ENCODE results near the gene GPR68. TPM values are rescaled to one million over a fixed set of nuclear protein-coding genes. Genes with fewer than 3 reads are reported as not detected.

Gene GPR68
- 1.7 TPM for total RNA-seq

GRCh38 chr14:91244501-91244901 lies at the start of gene GPR68:
GPR68 (minus strand) TSS chr14:91244704; CDS start chr14:91235050, 9,654 bp downstream.
- no peaks in the 10 kb centered on the region for H3K9me3 ChIP-seq (ENCODE audit: low read depth, low read length)
- peaks cover 82% of the 10 kb centered on the region for H3K4me1 ChIP-seq (ENCODE audit: insufficient read depth, low read length)
- H3K4me3 ChIP-seq (ENCODE audit: low read length): peak within 1 kb of the TSS; percentile 20
- no peaks in the 10 kb centered on the region for H3K27me3 ChIP-seq (ENCODE audit: insufficient read depth, low read length)

- H3K4me3 ChIP-seq (ENCODE audit: low read length): no peak overlapping the region
- no peaks in the 10 kb centered on the region for H3K27me3 ChIP-seq (ENCODE audit: insufficient read depth, low read length)
- no peaks in the 10 kb centered on the region for H3K9me3 ChIP-seq (ENCODE audit: low read depth, low read length)
- H3K4me1 ChIP-seq (ENCODE audit: insufficient read depth, low read length): no peaks in the 10 kb centered on the region
Measured at GRCh38 chr14:91294153-91294552, 49.6 kb upstream of the GPR68 start.

- Histone ChIP-seq H3K9me3 (ENCODE audit: low read depth, low read length) (no peaks in the 10 kb centered on the region), H3K4me3 (ENCODE audit: low read length) (no peak overlapping the region), H3K4me1 (ENCODE audit: insufficient read depth, low read length) (no peaks in the 10 kb centered on the region), H3K27me3 (ENCODE audit: insufficient read depth, low read length) (no peaks in the 10 kb centered on the region)
Measured at GRCh38 chr14:91293281-91293680, 48.8 kb upstream of the GPR68 start.

GRCh38 chr14:91292491-91292890 lies 48.0 kb upstream of the GPR68 start:
- no peaks in the 10 kb centered on the region for H3K9me3 ChIP-seq (ENCODE audit: low read depth, low read length)
- no peak overlapping the region for H3K4me3 ChIP-seq (ENCODE audit: low read length)
- H3K27me3 ChIP-seq (ENCODE audit: insufficient read depth, low read length): no peaks in the 10 kb centered on the region
- no peaks in the 10 kb centered on the region for H3K4me1 ChIP-seq (ENCODE audit: insufficient read depth, low read length)

- Histone ChIP-seq H3K9me3 (ENCODE audit: low read depth, low read length) (no peaks in the 10 kb centered on the region), H3K4me3 (ENCODE audit: low read length) (no peak overlapping the region), H3K27me3 (ENCODE audit: insufficient read depth, low read length) (no peaks in the 10 kb centered on the region), H3K4me1 (ENCODE audit: insufficient read depth, low read length) (no peaks in the 10 kb centered on the region)
Measured at GRCh38 chr14:91291786-91292405, 47.4 kb upstream of the GPR68 start.

- H3K4me1 ChIP-seq (ENCODE audit: insufficient read depth, low read length): no peaks in the 10 kb centered on the region
- H3K4me3 ChIP-seq (ENCODE audit: low read length): no peak overlapping the region
- no peaks in the 10 kb centered on the region for H3K9me3 ChIP-seq (ENCODE audit: low read depth, low read length)
- no peaks in the 10 kb centered on the region for H3K27me3 ChIP-seq (ENCODE audit: insufficient read depth, low read length)
Measured at GRCh38 chr14:91290986-91291385, 46.5 kb upstream of the GPR68 start.

- H3K4me3 ChIP-seq (ENCODE audit: low read length): no peak overlapping the region
- H3K4me1 ChIP-seq (ENCODE audit: insufficient read depth, low read length): peaks cover 7% of the 10 kb centered on the region
- no peaks in the 10 kb centered on the region for H3K27me3 ChIP-seq (ENCODE audit: insufficient read depth, low read length)
- H3K9me3 ChIP-seq (ENCODE audit: low read depth, low read length): no peaks in the 10 kb centered on the region
Measured at GRCh38 chr14:91289464-91289863, 45.0 kb upstream of the GPR68 start.

GRCh38 chr14:91288876-91289275 lies 44.4 kb upstream of the GPR68 start:
- Histone ChIP-seq H3K4me1 (ENCODE audit: insufficient read depth, low read length) (peaks cover 7% of the 10 kb centered on the region), H3K9me3 (ENCODE audit: low read depth, low read length) (no peaks in the 10 kb centered on the region), H3K27me3 (ENCODE audit: insufficient read depth, low read length) (no peaks in the 10 kb centered on the region), H3K4me3 (ENCODE audit: low read length) (no peak overlapping the region)

- peaks cover 7% of the 10 kb centered on the region for H3K4me1 ChIP-seq (ENCODE audit: insufficient read depth, low read length)
- no peaks in the 10 kb centered on the region for H3K27me3 ChIP-seq (ENCODE audit: insufficient read depth, low read length)
Measured at GRCh38 chr14:91286530-91286937, 42.0 kb upstream of the GPR68 start.

GRCh38 chr14:91284791-91285548 lies 40.5 kb upstream of the GPR68 start:
- Histone ChIP-seq H3K9me3 (ENCODE audit: low read depth, low read length) (no peaks in the 10 kb centered on the region), H3K27me3 (ENCODE audit: insufficient read depth, low read length) (no peaks in the 10 kb centered on the region), H3K4me1 (ENCODE audit: insufficient read depth, low read length) (peaks cover 7% of the 10 kb centered on the region), H3K4me3 (ENCODE audit: low read length) (no peak overlapping the region)

More at GRCh38 chr14:91286530-91286937, 42.0 kb upstream of the GPR68 start:
- Histone ChIP-seq H3K4me3 (ENCODE audit: low read length) (no peak overlapping the region), H3K9me3 (ENCODE audit: low read depth, low read length) (no peaks in the 10 kb centered on the region)

GRCh38 chr14:91284146-91284790 lies 39.8 kb upstream of the GPR68 start:
- no peaks in the 10 kb centered on the region for H3K27me3 ChIP-seq (ENCODE audit: insufficient read depth, low read length)
- H3K4me1 ChIP-seq (ENCODE audit: insufficient read depth, low read length): peaks cover 7% of the 10 kb centered on the region
- H3K9me3 ChIP-seq (ENCODE audit: low read depth, low read length): no peaks in the 10 kb centered on the region
- H3K4me3 ChIP-seq (ENCODE audit: low read length): no peak overlapping the region

- no peaks in the 10 kb centered on the region for H3K9me3 ChIP-seq (ENCODE audit: low read depth, low read length)
- no peaks in the 10 kb centered on the region for H3K27me3 ChIP-seq (ENCODE audit: insufficient read depth, low read length)
- peaks cover 7% of the 10 kb centered on the region for H3K4me1 ChIP-seq (ENCODE audit: insufficient read depth, low read length)
- no peak overlapping the region for H3K4me3 ChIP-seq (ENCODE audit: low read length)
Measured at GRCh38 chr14:91283666-91284065, 39.2 kb upstream of the GPR68 start.

GRCh38 chr14:91282954-91283645 lies 38.6 kb upstream of the GPR68 start:
- H3K4me3 ChIP-seq (ENCODE audit: low read length): no peak overlapping the region
- H3K9me3 ChIP-seq (ENCODE audit: low read depth, low read length): no peaks in the 10 kb centered on the region
- H3K4me1 ChIP-seq (ENCODE audit: insufficient read depth, low read length): peaks cover 7% of the 10 kb centered on the region
- H3K27me3 ChIP-seq (ENCODE audit: insufficient read depth, low read length): no peaks in the 10 kb centered on the region

- H3K4me1 ChIP-seq (ENCODE audit: insufficient read depth, low read length): peaks cover 7% of the 10 kb centered on the region
- H3K27me3 ChIP-seq (ENCODE audit: insufficient read depth, low read length): no peaks in the 10 kb centered on the region
- no peak overlapping the region for H3K4me3 ChIP-seq (ENCODE audit: low read length)
- H3K9me3 ChIP-seq (ENCODE audit: low read depth, low read length): no peaks in the 10 kb centered on the region
Measured at GRCh38 chr14:91281346-91281745, 36.8 kb upstream of the GPR68 start.

GRCh38 chr14:91280129-91280528 lies 35.6 kb upstream of the GPR68 start:
- Histone ChIP-seq H3K27me3 (ENCODE audit: insufficient read depth, low read length) (no peaks in the 10 kb centered on the region), H3K4me1 (ENCODE audit: insufficient read depth, low read length) (peaks cover under 1% of the 10 kb centered on the region), H3K4me3 (ENCODE audit: low read length) (no peak overlapping the region), H3K9me3 (ENCODE audit: low read depth, low read length) (no peaks in the 10 kb centered on the region)
